GM12878 (cell line): ENCODE measurements around the gene PROSER2. TPM values are rescaled to one million over a fixed set of nuclear protein-coding genes. Genes with fewer than 3 reads are reported as not detected.

Experiments used
- ATAC-seq: fragments of 200-7000 bp; cut with Tn5 transposase; 3 replicates; pipeline ENCODE4 v1.9.1; 2020; ENCODE audit warnings: mild to moderate bottlenecking, moderate library complexity
- BruUV-seq: library from RNA; stranded (reverse); fragments of 400-500 nt; replicated peaks from 2 replicates; lab custom pipeline; 2021; lab: Mats Ljungman, UMichigan
- CTCF ChIA-PET: fragments of 300-600 bp; sonication (Branson Sonifier 250); formaldehyde crosslinking; extraction: SDS; loops from one replicate; lab custom pipeline; 2021; ENCODE audit warnings: inconsistent platforms; lab: Yijun Ruan, JAX
- POLR2A ChIA-PET: fragments of 350-600 bp; formaldehyde crosslinking; extraction: SDS; loops from one replicate; lab custom pipeline; 2021; ENCODE audit warnings: inconsistent platforms; lab: Charles Lee
- RAD21 ChIA-PET: fragments of 300-600 bp; sonication (Branson Sonifier 250); formaldehyde crosslinking; loops from one replicate; lab custom pipeline; 2023; ENCODE audit warnings: antibody characterized with exemption; ENCODE audit not compliant: unreplicated experiment; lab: Charles Lee
- SMC1A ChIA-PET: fragments of 300-600 bp; sonication (Branson Sonifier 250); formaldehyde crosslinking; loops from one replicate; lab custom pipeline; 2023; ENCODE audit not compliant: unreplicated experiment, uncharacterized antibody; lab: Charles Lee
- DNase-seq: peaks from one replicate; pipeline ENCODE4 v3.0.0-alpha.2; 2011; ENCODE audit warnings: low read depth, low spot score
- FAIRE-seq: peaks from 3 replicates; lab custom pipeline; 2011; peaks lifted over from hg19 to GRCh38; lab: Jason Lieb, UNC
- H2AFZ ChIP-seq: 2 replicates; pipeline ENCODE4 v1.6.0; 2011; ENCODE audit warnings: low read depth, low read length, control low read depth; ENCODE audit not compliant: control insufficient read depth
- H3K27ac ChIP-seq: 2 replicates; pipeline ENCODE4 v1.5.1; 2011; ENCODE audit warnings: control low read depth; ENCODE audit not compliant: control insufficient read depth, insufficient read depth
- H3K27me3 ChIP-seq, 2 experiments: replicated peaks in 1 of 2; 2 replicates each; pipeline versions ENCODE4 v1.6.0 to v1.6.1; 2011; ENCODE audit warnings: low read length in 1 of 2; ENCODE audit not compliant: control insufficient read depth in 2 of 2, insufficient read depth in 2 of 2
- H3K36me3 ChIP-seq, 2 experiments: 2 replicates each; pipeline ENCODE4 v1.5.1; 2011; ENCODE audit warnings: low read length in 1 of 2; ENCODE audit not compliant: control insufficient read depth in 2 of 2, insufficient read depth in 2 of 2
- H3K4me1 ChIP-seq: 2 replicates; pipeline ENCODE4 v1.6.1; 2011; ENCODE audit warnings: mild to moderate bottlenecking, low read length, moderate library complexity, mixed read lengths; ENCODE audit not compliant: control insufficient read depth, insufficient read depth
- H3K4me2 ChIP-seq: 2 replicates; pipeline ENCODE4 v1.6.0; 2011; ENCODE audit warnings: control low read depth; ENCODE audit not compliant: control insufficient read depth, insufficient read depth
- H3K4me3 ChIP-seq: fragments of 200-600 bp; sonication (generic); 2 replicates; pipeline ENCODE4 v1.5.1; 2016
- H3K79me2 ChIP-seq: 2 replicates; pipeline ENCODE4 v1.6.0; 2011; ENCODE audit warnings: low read length; ENCODE audit not compliant: control insufficient read depth, insufficient read depth
- H3K9ac ChIP-seq: 2 replicates; pipeline ENCODE4 v1.8.0; 2011; ENCODE audit warnings: low read length, control low read depth, mixed read lengths; ENCODE audit not compliant: control insufficient read depth, insufficient read depth
- H3K9me3 ChIP-seq: replicated peaks from 3 replicates; pipeline ENCODE4 v1.5.1; 2011; ENCODE audit warnings: mild to moderate bottlenecking, low read length; ENCODE audit not compliant: control insufficient read depth, insufficient read depth
- H4K20me1 ChIP-seq: 2 replicates; pipeline ENCODE4 v1.6.0; 2011; ENCODE audit not compliant: control insufficient read depth, insufficient read depth
- CHD4 ChIP-seq: fragments of 200-600 bp; sonication (generic); IDR thresholded peaks from 2 replicates; pipeline ENCODE4 v1.6.1; 2016; ENCODE audit warnings: mild to moderate bottlenecking
- GATAD2B ChIP-seq: fragments of 450-650 bp; conservative IDR thresholded peaks from 2 replicates; pipeline ENCODE4 v1.6.1; 2017; ENCODE audit warnings: low read depth, mild to moderate bottlenecking, moderate library complexity
- HDGF ChIP-seq: fragments of 450-650 bp; IDR thresholded peaks from 2 replicates; pipeline ENCODE4 v1.6.1; 2016; ENCODE audit warnings: antibody characterized with exemption
- KLF5 ChIP-seq: fragments of 450-650 bp; IDR thresholded peaks from 2 replicates; pipeline ENCODE4 v1.6.1; 2014; ENCODE audit warnings: mild to moderate bottlenecking; ENCODE audit not compliant: partially characterized antibody
- LARP7 ChIP-seq: fragments of 450-650 bp; IDR thresholded peaks from 2 replicates; pipeline ENCODE4 v1.6.1; 2017; ENCODE audit warnings: mild to moderate bottlenecking
- MTA3 ChIP-seq: IDR thresholded peaks from 2 replicates; pipeline ENCODE4 v1.6.1; 2012; ENCODE audit warnings: low read length, inconsistent platforms, borderline replicate concordance
- MXI1 ChIP-seq: fragments of 150-350 bp; IDR thresholded peaks from 2 replicates; pipeline ENCODE4 v1.6.1; 2011; ENCODE audit warnings: low read depth, mild to moderate bottlenecking, inconsistent platforms, low read length, improper control_type of control experiment
- NRF1 ChIP-seq: conservative IDR thresholded peaks from 2 replicates; pipeline ENCODE4 v1.6.1; 2011; ENCODE audit warnings: mild to moderate bottlenecking, low read depth, low read length, improper control_type of control experiment
- SMARCA5 ChIP-seq: fragments of 450-650 bp; IDR thresholded peaks from 2 replicates; pipeline ENCODE4 v1.6.1; 2017; ENCODE audit warnings: mild to moderate bottlenecking
- TARDBP ChIP-seq: IDR thresholded peaks from 2 replicates; pipeline ENCODE4 v1.6.1; 2016; ENCODE audit warnings: borderline replicate concordance
- ZBTB33 ChIP-seq: fragments of 450-650 bp; IDR thresholded peaks from 2 replicates; pipeline ENCODE4 v1.6.1; 2017; ENCODE audit warnings: mild to moderate bottlenecking
- ZNF217 ChIP-seq: fragments of 450-650 bp; IDR thresholded peaks from 2 replicates; pipeline ENCODE4 v1.6.1; 2017; ENCODE audit warnings: antibody characterized with exemption, mild to moderate bottlenecking
- ZNF622 ChIP-seq: fragments of 450-650 bp; IDR thresholded peaks from 2 replicates; pipeline ENCODE4 v1.6.1; 2017; ENCODE audit warnings: mild to moderate bottlenecking, inconsistent platforms
- WGBS: methylation state at CpG from one replicate; pipeline ENCODE4 v1.1.6; 2016; ENCODE audit warnings: low lambda C conversion rate; ENCODE audit not compliant: insufficient replicate concordance, insufficient coverage; ENCODE audit errors: missing lambda C conversion rate; 5-methylcytosine and 5-hydroxymethylcytosine counted together
- in situ Hi-C: fragments of 300-500 bp; cut with MboI; formaldehyde crosslinking; loops from 9 replicates; pipeline ENCODE4 v1.14.3; 2018; ENCODE audit warnings: mixed read lengths
- intact Hi-C: fragments of 100-400 bp; cut with micrococcal nuclease; formaldehyde crosslinking; loops from one replicate; pipeline ENCODE4 v1.14.2; 2022; ENCODE audit not compliant: unreplicated experiment
- polyA plus RNA-seq, 11 experiments: library from polyadenylated mRNA; depleted of rRNA in 4 of 11; unstranded in 6 of 11; stranded (reverse) in 5 of 11; fragments of >200 nt; fragmentation: Nextera tagmentation in 4 of 11; fragmentation: Illumina TruSeq in 1 of 11; extraction: Ambion mirVana in 4 of 11; extraction: Trizol in 1 of 11; gene quantifications; 1 replicate in 1 of 11; 2 replicates in 10 of 11; pipeline versions ENCODE4 v1.2.1 to v1.2.3, GENCODE V29; 2011 to 2016; ENCODE audit warnings: inconsistent platforms in 2 of 11, missing spikeins in 2 of 11, low read depth in 1 of 11
- total RNA-seq, 4 experiments: library from RNA; depleted of rRNA in 3 of 4; stranded (reverse); fragments of >200 nt in 3 of 4; fragmentation: Illumina TruSeq in 1 of 4; extraction: Trizol in 1 of 4; gene quantifications; 2 replicates each; pipeline versions ENCODE4 v1.2.1 to v1.2.3, GENCODE V29; 2013 to 2021
- TF ChIP-seq, protein P1 (sequence below): fragments of 450-650 bp; formaldehyde crosslinking; IDR thresholded peaks from 2 replicates; pipeline ENCODE4 v1.4.0; 2020; ENCODE audit warnings: mild to moderate bottlenecking, moderate library complexity
- TF ChIP-seq, protein P2 (sequence below): fragments of 450-650 bp; IDR thresholded peaks from 2 replicates; pipeline ENCODE4 v1.6.1; 2017; ENCODE audit warnings: mild to moderate bottlenecking, moderate library complexity

The PROSER2 gene
- total and polyA plus RNA-seq, 10 of the 15 experiments (the other 5 are each of a cell fraction or from before 2014, with no cell fraction given) = 0.04 to 0.25 (median 0.07) TPM; not detected in 6

GRCh38 chr10:11838298-11838852 lies 15.2 kb downstream of the PROSER2 start:
- Histone ChIP-seq H3K9ac (no peak overlapping the region), H3K4me1 (no peaks in the 10 kb centered on the region), H3K27me3 (no peaks in the 10 kb centered on the region; a peak in 1 of 4 replicates), H3K9me3 (no peaks in the 10 kb centered on the region), H3K4me2 (no peak overlapping the region), H3K4me3 (no peak overlapping the region), H3K27ac (no peak overlapping the region), H3K36me3 (no peaks in the 10 kb centered on the region), H2AFZ (no peak overlapping the region), H4K20me1 (no peaks in the 10 kb centered on the region), H3K79me2 (no peaks in the 10 kb centered on the region)
- ChIA-PET SMC1A (no interaction called here), POLR2A (no interaction called here), RAD21 (no interaction called here), CTCF (interaction anchor here (0.8 to 2.6 kb wide), 5 partner anchors 9 to 55 kb away, joined by 3 to 11 read pairs (median 5); no protein-coding TSS in a partner anchor)
- in situ Hi-C loops (no loop called here), intact Hi-C loops (no loop called here)
- FAIRE-seq (no peak), ATAC-seq (no peak), DNase-seq (no peak)
- WGBS = 63% methylated on average over 8 of the region's 8 CpGs
- BruUV-seq = no TSS peak
- TF ChIP-seq ZNF622 (no peak), LARP7 (no peak), CHD4 (no peak), ZBTB33 (no peak), NRF1 (no peak), MXI1 (no peak), SMARCA5 (no peak), ZNF217 (no peak), MTA3 (no peak), TARDBP (no peak), GATAD2B (no peak), HDGF (no peak), KLF5 (no peak)
- TF ChIP-seq, protein P1, sequence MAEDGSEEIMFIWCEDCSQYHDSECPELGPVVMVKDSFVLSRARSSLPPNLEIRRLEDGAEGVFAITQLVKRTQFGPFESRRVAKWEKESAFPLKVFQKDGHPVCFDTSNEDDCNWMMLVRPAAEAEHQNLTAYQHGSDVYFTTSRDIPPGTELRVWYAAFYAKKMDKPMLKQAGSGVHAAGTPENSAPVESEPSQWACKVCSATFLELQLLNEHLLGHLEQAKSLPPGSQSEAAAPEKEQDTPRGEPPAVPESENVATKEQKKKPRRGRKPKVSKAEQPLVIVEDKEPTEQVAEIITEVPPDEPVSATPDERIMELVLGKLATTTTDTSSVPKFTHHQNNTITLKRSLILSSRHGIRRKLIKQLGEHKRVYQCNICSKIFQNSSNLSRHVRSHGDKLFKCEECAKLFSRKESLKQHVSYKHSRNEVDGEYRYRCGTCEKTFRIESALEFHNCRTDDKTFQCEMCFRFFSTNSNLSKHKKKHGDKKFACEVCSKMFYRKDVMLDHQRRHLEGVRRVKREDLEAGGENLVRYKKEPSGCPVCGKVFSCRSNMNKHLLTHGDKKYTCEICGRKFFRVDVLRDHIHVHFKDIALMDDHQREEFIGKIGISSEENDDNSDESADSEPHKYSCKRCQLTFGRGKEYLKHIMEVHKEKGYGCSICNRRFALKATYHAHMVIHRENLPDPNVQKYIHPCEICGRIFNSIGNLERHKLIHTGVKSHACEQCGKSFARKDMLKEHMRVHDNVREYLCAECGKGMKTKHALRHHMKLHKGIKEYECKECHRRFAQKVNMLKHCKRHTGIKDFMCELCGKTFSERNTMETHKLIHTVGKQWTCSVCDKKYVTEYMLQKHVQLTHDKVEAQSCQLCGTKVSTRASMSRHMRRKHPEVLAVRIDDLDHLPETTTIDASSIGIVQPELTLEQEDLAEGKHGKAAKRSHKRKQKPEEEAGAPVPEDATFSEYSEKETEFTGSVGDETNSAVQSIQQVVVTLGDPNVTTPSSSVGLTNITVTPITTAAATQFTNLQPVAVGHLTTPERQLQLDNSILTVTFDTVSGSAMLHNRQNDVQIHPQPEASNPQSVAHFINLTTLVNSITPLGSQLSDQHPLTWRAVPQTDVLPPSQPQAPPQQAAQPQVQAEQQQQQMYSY (CRISPR knock-in tag) = no peak
- TF ChIP-seq, protein P2, sequence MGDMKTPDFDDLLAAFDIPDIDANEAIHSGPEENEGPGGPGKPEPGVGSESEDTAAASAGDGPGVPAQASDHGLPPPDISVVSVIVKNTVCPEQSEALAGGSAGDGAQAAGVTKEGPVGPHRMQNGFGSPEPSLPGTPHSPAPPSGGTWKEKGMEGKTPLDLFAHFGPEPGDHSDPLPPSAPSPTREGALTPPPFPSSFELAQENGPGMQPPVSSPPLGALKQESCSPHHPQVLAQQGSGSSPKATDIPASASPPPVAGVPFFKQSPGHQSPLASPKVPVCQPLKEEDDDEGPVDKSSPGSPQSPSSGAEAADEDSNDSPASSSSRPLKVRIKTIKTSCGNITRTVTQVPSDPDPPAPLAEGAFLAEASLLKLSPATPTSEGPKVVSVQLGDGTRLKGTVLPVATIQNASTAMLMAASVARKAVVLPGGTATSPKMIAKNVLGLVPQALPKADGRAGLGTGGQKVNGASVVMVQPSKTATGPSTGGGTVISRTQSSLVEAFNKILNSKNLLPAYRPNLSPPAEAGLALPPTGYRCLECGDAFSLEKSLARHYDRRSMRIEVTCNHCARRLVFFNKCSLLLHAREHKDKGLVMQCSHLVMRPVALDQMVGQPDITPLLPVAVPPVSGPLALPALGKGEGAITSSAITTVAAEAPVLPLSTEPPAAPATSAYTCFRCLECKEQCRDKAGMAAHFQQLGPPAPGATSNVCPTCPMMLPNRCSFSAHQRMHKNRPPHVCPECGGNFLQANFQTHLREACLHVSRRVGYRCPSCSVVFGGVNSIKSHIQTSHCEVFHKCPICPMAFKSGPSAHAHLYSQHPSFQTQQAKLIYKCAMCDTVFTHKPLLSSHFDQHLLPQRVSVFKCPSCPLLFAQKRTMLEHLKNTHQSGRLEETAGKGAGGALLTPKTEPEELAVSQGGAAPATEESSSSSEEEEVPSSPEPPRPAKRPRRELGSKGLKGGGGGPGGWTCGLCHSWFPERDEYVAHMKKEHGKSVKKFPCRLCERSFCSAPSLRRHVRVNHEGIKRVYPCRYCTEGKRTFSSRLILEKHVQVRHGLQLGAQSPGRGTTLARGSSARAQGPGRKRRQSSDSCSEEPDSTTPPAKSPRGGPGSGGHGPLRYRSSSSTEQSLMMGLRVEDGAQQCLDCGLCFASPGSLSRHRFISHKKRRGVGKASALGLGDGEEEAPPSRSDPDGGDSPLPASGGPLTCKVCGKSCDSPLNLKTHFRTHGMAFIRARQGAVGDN = no peak
